ENCODE results near the gene BRCA1.

Gene BRCA1

DNA sequence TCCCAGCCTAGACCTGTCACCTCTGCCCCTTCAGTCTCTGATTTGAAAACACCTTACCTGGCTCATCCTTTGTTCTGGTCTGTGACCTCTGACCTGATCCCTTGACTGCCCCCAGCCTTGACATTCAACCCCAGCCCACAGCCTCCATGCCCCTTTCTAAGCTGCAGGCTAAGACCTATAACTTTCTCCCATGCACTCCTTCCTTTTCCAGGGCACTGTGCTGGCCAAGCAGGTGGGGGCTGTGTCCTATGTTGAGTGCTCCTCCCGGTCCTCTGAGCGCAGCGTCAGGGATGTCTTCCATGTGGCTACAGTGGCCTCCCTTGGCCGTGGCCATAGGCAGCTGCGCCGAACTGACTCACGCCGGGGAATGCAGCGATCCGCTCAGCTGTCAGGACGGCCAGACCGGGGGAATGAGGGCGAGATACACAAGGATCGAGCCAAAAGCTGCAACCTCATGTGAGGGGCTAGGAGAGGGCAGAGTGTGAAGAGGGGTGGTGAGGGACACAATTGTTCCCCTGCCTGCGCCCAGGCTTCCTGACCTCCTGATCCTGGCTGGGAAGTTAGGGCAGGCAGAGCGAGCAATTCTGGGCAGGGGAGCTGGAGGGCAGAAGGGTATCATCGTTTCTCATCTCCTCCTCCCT is 96.8 kb downstream of the BRCA1 start:
- H3K36me3 ChIP-seq (ENCODE audit: insufficient read depth, low read length), result no peaks in the 10 kb centered on the region
- H3K4me1 ChIP-seq (ENCODE audit: insufficient read depth, low read length), result no peaks in the 10 kb centered on the region
- H3K27ac ChIP-seq (ENCODE audit: low read depth, low read length), result no peak overlapping the region
- H3K27me3 ChIP-seq (ENCODE audit: control insufficient read depth in 1 of 2, insufficient read depth in 2 of 2, low read length in 2 of 2), result no peaks in the 10 kb centered on the region
- no peak overlapping the region for H3K9ac ChIP-seq (ENCODE audit: low read length)
- H3K4me3 ChIP-seq (ENCODE audit: low read depth in 1 of 2, low read length in 2 of 2), result no peak overlapping the region
- H3K9me3 ChIP-seq (ENCODE audit: low read length), result no peaks in the 10 kb centered on the region

DNA sequence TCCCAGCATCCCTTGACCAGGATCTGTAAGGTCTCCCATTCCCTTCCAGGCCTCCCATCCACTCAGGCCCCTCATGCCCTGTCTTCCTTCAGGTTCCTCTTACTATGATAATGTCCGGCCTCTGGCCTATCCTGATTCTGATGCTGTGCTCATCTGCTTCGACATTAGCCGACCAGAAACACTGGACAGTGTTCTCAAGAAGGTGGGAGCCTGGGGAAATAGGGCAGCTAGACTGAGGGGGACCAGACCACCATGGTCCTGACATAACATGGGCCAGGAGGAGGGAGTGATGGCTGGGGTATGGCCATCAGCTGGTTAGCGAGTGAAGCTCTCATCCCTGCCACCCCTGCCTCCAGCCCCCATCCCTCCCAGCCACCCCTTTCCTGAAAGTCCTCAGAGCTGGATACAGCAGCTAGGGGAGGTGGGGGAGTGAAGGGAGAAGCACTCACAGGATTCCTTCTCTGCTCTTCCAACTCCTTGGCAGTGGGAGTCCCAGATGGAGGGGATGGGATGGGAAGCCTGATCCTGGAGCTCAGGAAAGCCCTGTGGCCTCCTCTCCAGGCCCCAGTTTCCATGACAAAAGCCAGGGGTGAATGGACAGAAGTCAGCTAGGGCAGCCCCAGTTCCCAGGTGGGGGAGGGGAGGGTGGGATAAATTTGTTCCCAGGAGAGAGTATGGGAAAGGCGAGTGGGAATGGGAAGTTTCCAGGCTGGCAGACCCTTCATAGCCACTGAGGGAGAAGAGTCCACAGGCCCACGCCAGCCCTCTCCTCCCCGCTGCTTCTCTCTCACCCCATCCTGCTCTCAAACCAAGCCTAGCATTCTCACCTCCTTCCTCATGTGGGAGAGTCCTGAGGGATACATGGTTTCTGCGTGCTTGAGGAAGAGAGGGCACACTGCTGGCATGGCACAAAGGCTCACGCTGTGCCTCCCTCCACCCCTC is 97.8 kb downstream of the BRCA1 start:
- Histone ChIP-seq H3K9me3 (ENCODE audit: low read length) (no peaks in the 10 kb centered on the region), H3K9ac (ENCODE audit: low read length) (no peak overlapping the region), H3K4me3 (ENCODE audit: low read depth in 1 of 2, low read length in 2 of 2) (no peak overlapping the region), H3K36me3 (ENCODE audit: insufficient read depth, low read length) (no peaks in the 10 kb centered on the region), H3K27ac (ENCODE audit: low read depth, low read length) (no peak overlapping the region), H3K27me3 (ENCODE audit: control insufficient read depth in 1 of 2, insufficient read depth in 2 of 2, low read length in 2 of 2) (no peaks in the 10 kb centered on the region), H3K4me1 (ENCODE audit: insufficient read depth, low read length) (no peaks in the 10 kb centered on the region)

DNA sequence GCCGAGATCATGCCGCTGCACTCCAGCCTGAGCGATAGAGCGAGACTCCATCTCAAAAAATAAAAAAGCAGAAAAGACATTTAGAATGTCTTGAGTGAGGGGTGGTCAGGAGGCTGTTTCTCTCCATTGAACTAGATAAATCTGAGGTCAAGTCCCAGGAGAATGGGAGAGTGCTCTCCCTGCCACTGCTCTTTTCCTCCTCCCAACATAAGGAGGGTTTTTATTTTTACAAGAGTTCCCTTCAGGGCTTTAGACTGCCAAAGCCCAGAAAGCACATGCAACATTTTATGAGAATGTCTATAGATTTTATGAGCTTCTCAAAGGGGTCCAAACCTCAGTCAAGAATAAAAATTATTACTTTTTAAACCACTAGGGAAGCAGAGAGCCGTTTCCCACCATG is 98.6 kb downstream of the BRCA1 start:
- Histone ChIP-seq H3K27me3 (ENCODE audit: control insufficient read depth in 1 of 2, insufficient read depth in 2 of 2, low read length in 2 of 2) (no peaks in the 10 kb centered on the region), H3K4me1 (ENCODE audit: insufficient read depth, low read length) (no peaks in the 10 kb centered on the region), H3K4me3 (ENCODE audit: low read depth in 1 of 2, low read length in 2 of 2) (no peak overlapping the region), H3K27ac (ENCODE audit: low read depth, low read length) (no peak overlapping the region), H3K9ac (ENCODE audit: low read length) (no peak overlapping the region), H3K36me3 (ENCODE audit: insufficient read depth, low read length) (no peaks in the 10 kb centered on the region), H3K9me3 (ENCODE audit: low read length) (no peaks in the 10 kb centered on the region)

DNA sequence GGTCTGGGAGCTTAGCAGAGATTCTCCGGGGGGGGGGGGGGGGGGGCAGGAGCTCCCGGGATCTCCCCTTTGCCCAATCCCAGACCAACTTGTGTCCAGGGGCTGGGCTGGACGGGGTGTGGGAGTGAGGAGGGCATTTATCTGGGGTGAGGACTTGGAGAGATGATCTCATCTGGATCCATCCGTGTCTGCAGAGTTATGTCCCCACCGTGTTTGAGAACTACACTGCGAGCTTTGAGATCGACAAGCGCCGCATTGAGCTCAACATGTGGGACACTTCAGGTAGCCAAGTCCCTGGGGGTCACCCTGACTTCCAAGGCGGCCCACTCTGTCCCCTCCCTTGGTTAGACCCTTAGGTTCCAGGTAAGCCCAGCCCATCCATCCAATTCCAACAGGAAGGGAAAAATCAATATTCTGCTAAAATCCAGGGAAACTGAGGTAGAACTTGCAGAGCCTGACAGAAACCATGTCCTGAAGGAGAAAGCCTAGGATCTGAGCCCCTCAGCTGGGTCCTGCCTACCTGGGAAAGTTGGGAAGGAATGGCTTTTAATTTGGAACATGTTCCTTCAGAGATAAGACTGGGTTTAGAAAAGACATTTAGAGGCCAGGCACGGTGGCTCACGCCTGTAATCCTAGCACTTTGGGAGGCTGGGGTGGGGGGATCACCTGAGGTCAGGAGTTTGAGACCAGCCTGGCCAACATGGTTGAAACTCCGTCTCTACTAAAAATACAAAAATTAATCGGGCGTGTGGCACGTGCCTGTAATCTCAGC is 99.2 kb downstream of the BRCA1 start:
- Histone ChIP-seq H3K27me3 (ENCODE audit: control insufficient read depth in 1 of 2, insufficient read depth in 2 of 2, low read length in 2 of 2) (no peaks in the 10 kb centered on the region), H3K36me3 (ENCODE audit: insufficient read depth, low read length) (no peaks in the 10 kb centered on the region), H3K9ac (ENCODE audit: low read length) (no peak overlapping the region), H3K9me3 (ENCODE audit: low read length) (no peaks in the 10 kb centered on the region), H3K4me3 (ENCODE audit: low read depth in 1 of 2, low read length in 2 of 2) (no peak overlapping the region), H3K27ac (ENCODE audit: low read depth, low read length) (peak overlapping the region; percentile 1), H3K4me1 (ENCODE audit: insufficient read depth, low read length) (no peaks in the 10 kb centered on the region)

DNA sequence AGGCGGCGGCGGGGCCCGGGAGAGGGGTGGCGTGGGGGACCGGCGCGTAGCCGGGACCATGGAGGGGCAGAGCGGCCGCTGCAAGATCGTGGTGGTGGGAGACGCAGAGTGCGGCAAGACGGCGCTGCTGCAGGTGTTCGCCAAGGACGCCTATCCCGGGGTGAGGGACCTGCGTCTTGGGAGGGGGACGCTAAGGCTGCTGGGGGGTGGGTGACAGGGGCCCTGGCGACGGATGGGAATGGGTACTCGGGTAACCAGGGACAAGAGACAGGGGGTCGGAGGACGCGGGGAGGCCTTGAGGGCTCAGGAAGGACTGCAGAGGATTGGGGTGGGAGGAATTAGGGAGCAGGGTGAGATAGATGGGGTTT is 99.9 kb downstream of the BRCA1 start:
- Histone ChIP-seq H3K4me1 (ENCODE audit: insufficient read depth, low read length) (peaks cover under 1% of the 10 kb centered on the region), H3K27ac (ENCODE audit: low read depth, low read length) (peak overlapping the region; percentile 1), H3K4me3 (ENCODE audit: low read depth in 1 of 2, low read length in 2 of 2) (peak overlapping the region in 1 of 2 donors; percentile 50), H3K9me3 (ENCODE audit: low read length) (no peaks in the 10 kb centered on the region), H3K36me3 (ENCODE audit: insufficient read depth, low read length) (no peaks in the 10 kb centered on the region), H3K27me3 (ENCODE audit: control insufficient read depth in 1 of 2, insufficient read depth in 2 of 2, low read length in 2 of 2) (no peaks in the 10 kb centered on the region), H3K9ac (ENCODE audit: low read length) (no peak overlapping the region)

DNA sequence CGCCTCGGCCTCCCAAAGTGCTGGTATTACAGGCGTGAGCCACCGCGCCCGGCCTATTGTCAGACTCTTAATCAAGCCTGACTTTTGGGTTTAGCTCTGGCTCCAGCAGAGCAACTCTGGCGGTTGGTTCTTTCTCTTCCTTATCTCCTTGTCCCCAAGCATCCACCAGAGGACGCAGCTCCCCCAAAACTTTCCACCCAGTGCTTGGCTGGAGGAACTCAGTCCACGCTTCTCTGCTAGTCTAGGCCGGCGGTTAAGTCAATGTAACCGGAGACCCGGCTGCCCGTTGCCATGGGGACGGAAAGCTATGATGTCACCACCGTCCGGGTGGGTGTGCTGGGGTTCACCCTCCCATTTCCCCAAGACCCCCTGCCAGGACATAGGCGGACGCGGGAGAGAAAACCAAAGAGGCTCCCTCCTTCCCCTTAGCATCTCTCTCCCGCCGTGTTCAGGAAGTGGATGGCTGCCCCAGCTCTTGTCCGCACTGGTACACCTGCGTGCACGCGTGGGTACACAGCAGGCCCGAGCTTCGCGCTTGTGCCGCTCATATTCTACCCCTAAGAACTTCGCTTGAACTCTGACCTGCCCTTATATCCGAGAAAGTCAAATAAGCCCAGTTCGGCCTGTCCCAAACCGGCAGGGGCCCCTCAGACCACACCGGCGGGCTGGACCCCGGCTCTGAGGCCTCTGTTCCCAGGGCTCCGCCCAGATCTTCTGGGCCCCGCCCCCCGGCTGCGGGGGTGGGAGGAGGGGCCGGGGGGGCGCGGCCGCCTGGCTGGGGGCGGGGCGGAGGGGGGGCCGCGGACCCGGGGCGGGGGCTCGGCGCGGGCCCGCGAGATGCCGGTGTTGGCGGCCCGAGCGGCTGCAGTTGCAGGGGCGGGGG is 100.5 kb downstream of the BRCA1 start, which contains the start of gene RND2:
Gene RND2 (plus strand): TSS at position 825 of the 883 bp plus-strand sequence. CDS start 117 bp downstream, outside the sequence.
- Histone ChIP-seq H3K9ac (ENCODE audit: low read length) (peak within 1 kb of the TSS; percentile 86), H3K4me3 (ENCODE audit: low read depth in 1 of 2, low read length in 2 of 2) (peak within 1 kb of the TSS; percentile 71 to 93), H3K36me3 (ENCODE audit: insufficient read depth, low read length) (no peaks in the 10 kb centered on the region), H3K27ac (ENCODE audit: low read depth, low read length) (peak within 1 kb of the TSS; percentile 90), H3K9me3 (ENCODE audit: low read length) (no peaks in the 10 kb centered on the region), H3K27me3 (ENCODE audit: control insufficient read depth in 1 of 2, insufficient read depth in 2 of 2, low read length in 2 of 2) (no peaks in the 10 kb centered on the region), H3K4me1 (ENCODE audit: insufficient read depth, low read length) (peaks cover 7% of the 10 kb centered on the region)

DNA sequence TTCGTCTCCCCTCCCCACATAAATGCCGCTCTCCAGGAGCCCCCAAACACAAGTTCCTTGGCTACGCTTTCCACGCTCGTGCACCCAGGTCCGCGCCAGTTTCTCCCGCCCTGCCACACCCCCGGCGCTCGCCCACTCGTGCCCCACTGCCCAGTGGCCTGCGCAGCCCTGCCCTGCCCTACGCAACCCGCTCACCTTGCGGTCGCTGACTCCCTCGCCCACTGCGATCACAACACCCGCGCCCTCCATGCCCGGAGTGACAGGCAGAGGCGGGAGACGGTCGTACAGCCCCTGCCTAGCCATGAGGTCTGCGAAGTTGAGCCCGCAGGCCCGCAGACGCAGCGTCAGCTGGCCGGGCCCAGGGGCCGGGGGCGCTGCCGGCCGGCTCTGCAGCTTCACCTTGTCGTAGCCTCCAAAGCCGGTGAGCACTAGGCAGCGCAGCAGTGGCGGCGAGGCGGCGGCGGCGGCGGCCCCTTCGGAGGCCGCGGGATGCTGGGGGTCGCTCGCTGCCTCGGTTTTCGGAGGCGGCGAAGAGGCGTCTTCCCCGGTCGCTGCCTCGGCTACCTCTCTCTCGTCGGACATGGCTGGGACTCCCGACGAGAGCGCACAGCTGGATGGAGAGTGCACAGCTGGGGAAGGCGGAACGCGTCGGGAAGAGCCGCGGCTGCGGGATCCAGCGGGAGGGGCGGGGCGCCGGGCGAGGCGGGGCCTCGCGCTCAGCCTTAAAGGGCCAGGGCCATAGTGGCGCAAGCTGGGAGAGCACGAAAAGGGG is 103.2 kb downstream of the BRCA1 start, which contains the start of gene VAT1:
Gene VAT1 (minus strand): TSS at position 645 of the 772 bp plus-strand sequence. CDS start 63 bp downstream, at position 582.
- H3K4me3 ChIP-seq (ENCODE audit: low read depth in 1 of 2, low read length in 2 of 2), result peak within 1 kb of the TSS; percentile 62 to 84
- peaks cover 26% of the 10 kb centered on the region for H3K4me1 ChIP-seq (ENCODE audit: insufficient read depth, low read length)
- H3K27me3 ChIP-seq (ENCODE audit: control insufficient read depth in 1 of 2, insufficient read depth in 2 of 2, low read length in 2 of 2), result no peaks in the 10 kb centered on the region
- no peaks in the 10 kb centered on the region for H3K9me3 ChIP-seq (ENCODE audit: low read length)
- H3K36me3 ChIP-seq (ENCODE audit: insufficient read depth, low read length), result peaks cover 11% of the 10 kb centered on the region
- peak within 1 kb of the TSS; percentile 90 for H3K27ac ChIP-seq (ENCODE audit: low read depth, low read length)
- H3K9ac ChIP-seq (ENCODE audit: low read length), result peak within 1 kb of the TSS; percentile 53

DNA sequence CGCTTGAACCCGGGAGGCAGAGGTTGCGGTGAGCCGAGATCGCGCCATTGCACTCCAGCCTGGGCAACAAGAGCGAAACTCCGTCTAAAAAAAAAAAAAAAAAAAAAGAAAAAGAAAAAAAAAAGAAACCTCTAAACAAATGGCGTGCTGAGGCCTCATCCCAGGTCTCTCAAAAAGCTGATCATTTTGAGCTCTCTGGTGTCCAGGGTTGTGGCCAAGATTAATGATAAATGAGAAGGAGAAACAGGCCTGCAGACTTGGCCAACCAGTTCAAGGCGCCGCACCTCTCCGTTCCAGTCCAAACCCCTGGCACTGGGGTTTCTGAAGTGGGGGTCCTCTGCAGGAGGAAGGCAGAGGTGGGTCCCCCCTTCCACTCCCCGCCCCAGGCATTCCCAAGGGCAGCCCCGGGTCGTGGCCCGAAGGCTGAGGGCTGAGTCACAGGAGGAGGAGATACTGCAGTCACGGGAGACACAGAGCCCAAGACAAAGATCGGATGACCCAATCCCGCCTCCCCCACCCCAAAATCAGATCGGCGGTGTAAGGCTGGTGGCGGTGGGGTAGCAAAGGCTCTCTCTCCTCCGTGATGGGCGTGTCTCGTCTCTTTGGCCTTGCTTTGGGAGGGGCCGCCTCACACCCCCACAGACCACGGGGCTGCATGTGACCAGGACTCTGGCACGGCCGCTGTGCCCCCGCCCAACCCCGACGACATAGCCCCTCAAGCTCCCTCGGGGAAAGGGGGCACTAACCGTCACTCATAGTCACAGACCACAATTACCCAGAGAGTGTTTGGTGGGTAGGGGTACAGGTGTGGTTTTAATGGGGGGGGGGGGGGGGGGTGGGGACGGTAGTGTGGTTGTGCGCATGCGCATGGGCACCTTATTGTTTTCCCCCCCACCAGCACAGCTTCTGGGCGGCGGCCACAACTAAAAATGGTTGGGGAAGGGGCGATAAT is 104.1 kb downstream of the BRCA1 start:
- Histone ChIP-seq H3K27ac (ENCODE audit: low read depth, low read length) (peak overlapping the region; percentile 90), H3K36me3 (ENCODE audit: insufficient read depth, low read length) (peaks cover 17% of the 10 kb centered on the region), H3K9ac (ENCODE audit: low read length) (peak overlapping the region; percentile 53), H3K9me3 (ENCODE audit: low read length) (no peaks in the 10 kb centered on the region), H3K4me1 (ENCODE audit: insufficient read depth, low read length) (peaks cover 30% of the 10 kb centered on the region), H3K4me3 (ENCODE audit: low read depth in 1 of 2, low read length in 2 of 2) (peak overlapping the region; percentile 62 to 84), H3K27me3 (ENCODE audit: control insufficient read depth in 1 of 2, insufficient read depth in 2 of 2, low read length in 2 of 2) (no peaks in the 10 kb centered on the region)

DNA sequence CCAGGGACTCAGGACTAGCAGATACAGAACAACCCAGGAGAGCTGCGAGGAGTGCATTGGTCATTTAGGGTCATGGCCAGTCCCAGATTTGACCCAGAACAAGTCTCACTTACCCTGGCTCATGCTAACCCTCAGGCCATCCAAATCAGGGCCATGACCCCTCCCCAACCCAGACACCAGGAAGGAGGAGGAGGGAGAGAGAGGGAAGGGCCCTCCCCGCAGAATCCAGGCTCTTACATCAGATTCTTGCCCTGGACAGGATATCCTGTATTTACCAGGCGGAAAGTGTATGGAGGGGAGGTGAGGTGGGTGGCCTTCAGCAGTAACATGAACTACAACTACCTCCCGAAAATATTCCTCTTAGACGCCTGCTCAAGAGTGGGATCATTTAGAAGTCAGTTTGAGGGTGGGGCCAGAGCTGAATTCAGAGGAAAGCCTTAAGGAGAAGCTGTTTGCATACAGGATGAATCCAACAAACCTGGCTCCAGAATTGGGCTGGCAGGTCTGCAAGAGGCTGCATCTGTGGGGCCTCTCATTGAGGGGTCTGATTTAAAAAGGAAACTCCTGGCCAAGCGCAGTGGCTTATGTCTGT is 105.0 kb downstream of the BRCA1 start:
- peaks cover 27% of the 10 kb centered on the region for H3K36me3 ChIP-seq (ENCODE audit: insufficient read depth, low read length)
- no peaks in the 10 kb centered on the region for H3K9me3 ChIP-seq (ENCODE audit: low read length)
- H3K27me3 ChIP-seq (ENCODE audit: control insufficient read depth in 1 of 2, insufficient read depth in 2 of 2, low read length in 2 of 2), result no peaks in the 10 kb centered on the region
- H3K4me1 ChIP-seq (ENCODE audit: insufficient read depth, low read length), result peaks cover 34% of the 10 kb centered on the region
- H3K27ac ChIP-seq (ENCODE audit: low read depth, low read length), result peak overlapping the region; percentile 63
- peak overlapping the region in 1 of 2 donors; percentile 84 for H3K4me3 ChIP-seq (ENCODE audit: low read depth in 1 of 2, low read length in 2 of 2)
- no peak overlapping the region for H3K9ac ChIP-seq (ENCODE audit: low read length)
